Chondrocyte (in vitro differentiated cells): ENCODE results near the gene MYCBP2. TPM values are rescaled to one million over a fixed set of nuclear protein-coding genes. Genes with fewer than 3 reads are reported as not detected.

ENCODE experiments used
- DNase-seq: peaks from one replicate; pipeline ENCODE4 v3.0.0; 2021; ENCODE audit warnings: mixed read lengths, low spot score
- H3K27ac Mint-ChIP-seq: one replicate; pipeline ENCODE4 v1.8.0; 2021; ENCODE audit warnings: mild to moderate bottlenecking, moderate library complexity, mixed read lengths; ENCODE audit not compliant: unreplicated experiment
- H3K27me3 Mint-ChIP-seq: 2 replicates; pipeline ENCODE4 v1.8.0; 2021; ENCODE audit warnings: low read depth, mixed read lengths
- H3K36me3 Mint-ChIP-seq: 2 replicates; pipeline ENCODE4 v1.8.0; 2021; ENCODE audit warnings: low read depth, mixed read lengths
- H3K4me1 Mint-ChIP-seq: 2 replicates; pipeline ENCODE4 v1.8.0; 2021; ENCODE audit warnings: low read depth, mild to moderate bottlenecking, mixed read lengths
- H3K4me3 Mint-ChIP-seq: one replicate; pipeline ENCODE4 v1.8.0; 2021; ENCODE audit warnings: mild to moderate bottlenecking, moderate library complexity, mixed read lengths; ENCODE audit not compliant: unreplicated experiment
- H3K9me3 Mint-ChIP-seq: 2 replicates; pipeline ENCODE4 v1.8.0; 2021; ENCODE audit warnings: low read depth, mixed read lengths
- total RNA-seq: library from RNA; stranded (reverse); gene quantifications from 3 replicates; pipeline ENCODE4 v1.2.1, GENCODE V29; 2021
- TF ChIP-seq, protein P1 (sequence below): fragments of 200-600 bp; sonication (generic); IDR thresholded peaks from 2 replicates; pipeline ENCODE4 v1.5.0; 2021; ENCODE audit warnings: antibody characterized with exemption, mild to moderate bottlenecking, moderate library complexity

MYCBP2 gene
- total RNA-seq, 1 donor from 2014 or later: 59.5 TPM

DNA sequence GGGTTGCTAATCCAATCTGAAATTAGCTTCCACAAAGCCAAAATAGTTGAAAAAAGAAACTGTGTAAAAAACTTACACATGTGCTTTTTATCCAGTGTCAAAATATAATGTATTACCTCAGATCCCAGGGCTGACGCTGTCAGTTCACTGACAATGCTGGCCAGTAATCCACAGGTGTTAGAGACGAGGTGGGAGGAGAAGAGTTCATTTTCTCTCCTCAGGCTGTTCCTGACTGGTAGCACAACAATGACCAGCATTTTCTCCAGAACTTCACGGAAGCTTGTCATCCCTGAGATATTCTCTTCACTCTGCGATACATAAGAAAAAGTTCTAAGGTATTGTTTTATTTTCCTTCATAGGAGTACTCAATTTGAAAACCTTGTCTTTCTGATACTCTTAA lies 146.9 kb downstream of the MYCBP2 start:
- Mint-ChIP-seq H3K27me3 (no peaks in the 10 kb centered on the region), H3K36me3 (peaks cover 40% of the 10 kb centered on the region), H3K4me3 (no peak overlapping the region), H3K27ac (no peak overlapping the region), H3K4me1 (peaks cover 5% of the 10 kb centered on the region), H3K9me3 (no peaks in the 10 kb centered on the region)
- TF ChIP-seq, protein P1, sequence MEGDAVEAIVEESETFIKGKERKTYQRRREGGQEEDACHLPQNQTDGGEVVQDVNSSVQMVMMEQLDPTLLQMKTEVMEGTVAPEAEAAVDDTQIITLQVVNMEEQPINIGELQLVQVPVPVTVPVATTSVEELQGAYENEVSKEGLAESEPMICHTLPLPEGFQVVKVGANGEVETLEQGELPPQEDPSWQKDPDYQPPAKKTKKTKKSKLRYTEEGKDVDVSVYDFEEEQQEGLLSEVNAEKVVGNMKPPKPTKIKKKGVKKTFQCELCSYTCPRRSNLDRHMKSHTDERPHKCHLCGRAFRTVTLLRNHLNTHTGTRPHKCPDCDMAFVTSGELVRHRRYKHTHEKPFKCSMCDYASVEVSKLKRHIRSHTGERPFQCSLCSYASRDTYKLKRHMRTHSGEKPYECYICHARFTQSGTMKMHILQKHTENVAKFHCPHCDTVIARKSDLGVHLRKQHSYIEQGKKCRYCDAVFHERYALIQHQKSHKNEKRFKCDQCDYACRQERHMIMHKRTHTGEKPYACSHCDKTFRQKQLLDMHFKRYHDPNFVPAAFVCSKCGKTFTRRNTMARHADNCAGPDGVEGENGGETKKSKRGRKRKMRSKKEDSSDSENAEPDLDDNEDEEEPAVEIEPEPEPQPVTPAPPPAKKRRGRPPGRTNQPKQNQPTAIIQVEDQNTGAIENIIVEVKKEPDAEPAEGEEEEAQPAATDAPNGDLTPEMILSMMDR: no peak
- no peak for DNase-seq

- DNase-seq: no peak
- H3K9me3 Mint-ChIP-seq: no peaks in the 10 kb centered on the region
- TF ChIP-seq, protein P1: no peak
- H3K4me1 Mint-ChIP-seq: peaks cover 16% of the 10 kb centered on the region
- H3K27ac Mint-ChIP-seq: no peak overlapping the region
- H3K27me3 Mint-ChIP-seq: no peaks in the 10 kb centered on the region
- no peak overlapping the region for H3K4me3 Mint-ChIP-seq
- H3K36me3 Mint-ChIP-seq: peaks cover 29% of the 10 kb centered on the region
Observed at GRCh38 chr13:77177646-77178045, 149.2 kb downstream of the MYCBP2 start.

DNA sequence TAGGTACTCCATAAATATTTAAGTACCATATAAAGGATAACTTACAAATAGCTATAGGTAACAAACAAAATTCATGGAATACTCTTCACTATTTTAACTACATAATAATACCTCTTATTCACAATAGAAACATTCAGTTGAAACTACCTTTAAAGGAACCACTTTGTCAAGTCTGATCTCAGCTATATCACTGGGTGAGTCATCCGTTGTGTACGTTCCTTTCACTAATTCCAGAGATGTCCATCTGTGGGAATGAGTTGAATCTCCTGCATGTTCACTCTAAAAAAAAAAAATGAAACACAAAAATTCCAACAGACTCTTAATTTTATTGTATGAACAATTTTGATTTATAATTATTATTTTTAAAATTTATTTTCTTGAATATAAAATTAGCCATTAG lies 150.5 kb downstream of the MYCBP2 start:
- no peaks in the 10 kb centered on the region for H3K27me3 Mint-ChIP-seq
- peaks cover 31% of the 10 kb centered on the region for H3K36me3 Mint-ChIP-seq
- H3K9me3 Mint-ChIP-seq: no peaks in the 10 kb centered on the region
- H3K27ac Mint-ChIP-seq: no peak overlapping the region
- peaks cover 16% of the 10 kb centered on the region for H3K4me1 Mint-ChIP-seq
- TF ChIP-seq, protein P1: no peak
- H3K4me3 Mint-ChIP-seq: no peak overlapping the region
- DNase-seq: no peak

GRCh38 chr13:77172650-77173049 lies 154.2 kb downstream of the MYCBP2 start:
- H3K4me1 Mint-ChIP-seq: peaks cover 16% of the 10 kb centered on the region
- H3K9me3 Mint-ChIP-seq: no peaks in the 10 kb centered on the region
- TF ChIP-seq, protein P1: no peak
- no peak for DNase-seq
- H3K36me3 Mint-ChIP-seq: peaks cover 20% of the 10 kb centered on the region
- H3K27me3 Mint-ChIP-seq: no peaks in the 10 kb centered on the region
- no peak overlapping the region for H3K4me3 Mint-ChIP-seq
- no peak overlapping the region for H3K27ac Mint-ChIP-seq

DNA sequence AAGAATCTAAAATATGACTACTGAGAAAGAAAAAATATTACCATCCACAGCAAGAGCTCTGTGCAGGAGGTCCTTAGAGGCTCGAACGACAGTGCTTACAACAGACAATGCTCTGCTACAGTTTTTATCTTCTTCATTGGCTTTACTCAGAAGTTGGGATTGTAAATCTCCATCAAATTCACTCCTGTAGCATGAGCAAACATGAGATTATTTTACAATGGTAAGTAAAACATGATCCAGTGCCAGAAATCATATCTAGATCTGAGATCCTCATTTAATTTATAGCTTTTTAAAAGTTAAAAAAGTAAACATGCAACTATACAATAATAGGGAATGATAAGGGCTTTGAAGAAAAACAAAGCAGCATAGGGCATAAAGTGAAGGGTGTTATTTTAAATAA lies 155.4 kb downstream of the MYCBP2 start:
- TF ChIP-seq, protein P1: no peak
- H3K27ac Mint-ChIP-seq: no peak overlapping the region
- H3K4me1 Mint-ChIP-seq: peaks cover 16% of the 10 kb centered on the region
- H3K36me3 Mint-ChIP-seq: peaks cover 21% of the 10 kb centered on the region
- no peak overlapping the region for H3K4me3 Mint-ChIP-seq
- DNase-seq: no peak
- no peaks in the 10 kb centered on the region for H3K9me3 Mint-ChIP-seq
- no peaks in the 10 kb centered on the region for H3K27me3 Mint-ChIP-seq
